RPMI8226 (cell line): ENCODE results near the gene NUF2.
"Not testable (repeated sequence)": the region's sequence is repeated elsewhere in the genome, so short reads cannot be mapped to it uniquely, and the experiment has no call there.

Source experiments
- DNase-seq: peaks from one replicate; pipeline ENCODE4 v3.0.0-alpha.2; 2015

NUF2 gene

DNA sequence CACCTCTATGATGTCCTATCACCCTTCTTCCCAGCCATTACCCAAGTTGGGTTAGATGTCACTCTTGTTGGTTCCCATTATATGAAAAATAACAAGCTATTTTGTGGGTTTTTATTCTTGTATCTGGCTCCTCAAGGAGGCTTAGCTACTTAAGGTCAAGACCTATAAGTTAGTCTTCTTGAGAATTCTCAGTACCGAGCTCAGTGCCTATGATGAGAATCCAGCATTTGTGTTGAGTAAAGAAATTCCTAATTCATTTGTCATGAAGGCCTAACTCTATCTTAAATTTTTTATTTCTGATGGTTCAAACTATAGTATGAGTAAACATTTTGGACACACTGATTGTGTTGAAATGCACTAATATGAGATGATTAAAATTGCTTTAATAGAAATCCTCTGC lies 15.9 kb downstream of the NUF2 start:
- no peak for DNase-seq

DNA sequence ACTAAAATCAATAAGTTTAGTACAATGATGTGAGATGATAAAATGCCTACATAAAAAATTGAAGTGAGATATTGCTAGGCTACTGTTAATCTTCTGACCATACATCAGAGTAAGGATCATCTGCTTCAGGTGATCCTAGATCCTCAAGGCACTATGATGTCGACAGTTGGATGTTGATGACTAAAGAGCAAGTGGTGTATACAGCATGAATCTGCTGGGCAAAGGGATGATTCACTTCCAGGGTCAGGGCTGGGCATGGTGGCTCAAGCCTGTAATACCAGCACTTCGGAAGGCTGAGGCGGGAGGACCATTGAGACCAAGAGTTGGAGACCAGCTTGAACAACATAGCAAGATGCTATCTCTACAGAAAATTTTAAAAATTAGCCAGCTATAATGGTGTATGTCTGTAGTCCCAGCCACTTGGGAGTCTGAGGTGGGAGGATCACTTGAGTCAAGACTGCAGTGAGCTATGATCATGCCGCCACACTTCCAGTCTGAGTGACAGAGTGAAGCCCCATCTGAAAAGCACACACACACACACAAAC lies 24.6 kb downstream of the NUF2 start:
- no peak for DNase-seq

DNA sequence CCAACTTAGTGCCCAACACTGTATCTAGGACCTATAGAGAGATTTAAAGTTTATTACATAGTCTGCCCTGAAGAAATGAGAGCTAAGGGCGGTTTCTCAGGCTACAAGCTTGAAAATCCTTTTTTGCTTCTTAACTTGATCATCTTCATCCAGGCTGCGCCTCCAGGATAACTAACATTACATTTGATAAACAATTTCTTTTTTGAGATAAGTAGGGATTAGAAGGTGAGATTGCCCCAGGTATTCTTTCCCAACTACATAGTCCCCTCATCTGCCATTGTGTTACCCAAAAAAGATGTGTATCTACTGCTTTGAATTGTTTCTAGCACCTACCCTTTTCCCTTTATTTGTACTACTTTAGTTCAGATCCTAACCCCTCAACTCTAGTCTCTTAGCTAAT lies 25.4 kb downstream of the NUF2 start:
- DNase-seq: no peak

DNA sequence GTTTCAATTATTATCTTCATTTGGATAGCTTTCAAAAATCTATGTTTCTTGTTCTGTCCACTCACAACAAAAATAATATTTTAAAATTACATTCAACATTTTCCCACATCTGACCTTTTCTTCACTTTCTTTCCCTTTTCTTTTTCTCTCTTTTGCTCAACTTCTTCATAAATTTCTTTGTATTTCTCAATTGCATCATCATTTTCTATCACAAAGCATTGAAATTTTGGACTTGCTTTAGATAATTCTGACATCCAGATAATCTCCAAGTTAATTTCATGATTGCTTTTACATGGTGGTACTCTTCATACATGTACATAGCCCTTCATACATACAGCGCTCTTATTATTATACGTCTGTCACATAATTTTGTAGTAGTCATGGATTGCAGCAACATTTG lies 30.2 kb downstream of the NUF2 start:
- DNase-seq: no peak

DNA sequence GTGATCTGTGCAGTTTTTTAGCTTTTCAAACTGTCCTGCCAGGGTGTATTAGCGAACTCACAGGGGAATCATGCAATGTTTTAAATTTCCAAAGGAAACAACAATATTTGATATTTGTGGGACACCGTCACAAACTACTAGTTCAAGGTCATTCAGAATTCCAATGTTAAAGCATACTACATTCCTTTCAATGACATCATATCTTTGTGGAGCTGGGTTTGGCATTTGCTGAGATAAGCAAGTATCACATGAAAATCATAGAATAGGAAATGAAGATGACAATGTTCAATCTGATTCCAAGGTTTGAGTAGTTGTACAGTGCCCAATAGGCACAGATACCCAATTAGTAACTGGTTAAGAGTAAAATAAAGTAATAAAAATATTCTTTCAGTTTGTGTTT lies 35.6 kb downstream of the NUF2 start:
- DNase-seq: no peak

DNA sequence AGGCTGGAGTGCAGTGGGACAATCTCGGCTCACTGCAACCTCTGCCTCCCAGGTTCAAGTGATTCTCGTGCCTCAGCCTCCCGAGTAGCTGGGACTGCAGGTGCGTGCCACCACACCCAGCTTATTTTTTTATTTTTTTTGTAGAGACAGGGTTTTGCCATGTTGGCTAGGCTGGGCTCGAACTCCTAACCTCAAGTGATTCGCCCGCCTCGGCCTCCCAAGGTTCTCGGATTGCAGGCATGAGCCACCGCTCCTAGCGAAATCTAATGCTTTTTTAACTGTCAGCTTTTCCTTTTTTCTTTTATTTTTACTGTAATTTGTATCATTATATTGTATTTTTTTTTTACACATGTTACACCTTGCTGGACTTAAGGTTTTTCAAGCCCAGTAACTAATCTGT lies 36.4 kb downstream of the NUF2 start:
- DNase-seq: not testable (repeated sequence)

DNA sequence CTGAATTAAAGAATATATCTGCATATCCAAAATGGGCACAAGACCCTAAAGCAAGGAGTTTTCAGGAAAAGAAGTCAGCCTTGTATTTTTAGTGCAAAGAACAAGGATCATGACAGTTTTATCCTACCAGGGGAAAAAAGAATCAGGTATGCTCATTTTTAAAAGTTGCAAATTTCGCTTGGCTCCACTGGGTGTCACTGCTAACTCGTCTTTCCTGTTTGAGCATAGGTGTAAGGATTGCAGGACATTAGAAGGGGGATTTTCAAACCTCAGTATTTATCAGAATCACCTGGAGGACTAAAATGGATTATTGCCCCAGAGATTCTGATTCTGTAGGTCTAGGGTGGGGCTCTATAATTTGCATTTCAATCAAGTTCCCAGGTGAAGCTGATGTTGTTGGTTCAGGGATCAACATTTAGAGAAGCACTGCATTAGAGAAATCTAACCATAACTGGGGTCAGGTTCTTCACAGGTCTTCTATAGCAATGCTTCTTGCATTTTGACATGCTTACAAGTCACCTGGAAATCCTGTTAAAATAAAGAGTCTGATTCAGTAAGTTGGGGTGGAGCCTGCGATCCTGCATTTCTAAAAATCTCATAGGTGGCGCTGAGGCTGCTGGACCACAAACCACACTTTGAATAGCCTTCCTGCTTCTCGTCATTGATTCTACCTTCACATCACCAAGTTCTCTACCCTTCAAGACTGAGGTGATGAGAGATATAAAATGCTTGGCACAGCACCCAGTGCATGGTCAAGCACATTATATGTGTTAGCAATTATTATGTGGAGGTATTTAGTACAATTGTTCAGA lies 39.6 kb downstream of the NUF2 start:
- DNase-seq: peak; percentile 35

DNA sequence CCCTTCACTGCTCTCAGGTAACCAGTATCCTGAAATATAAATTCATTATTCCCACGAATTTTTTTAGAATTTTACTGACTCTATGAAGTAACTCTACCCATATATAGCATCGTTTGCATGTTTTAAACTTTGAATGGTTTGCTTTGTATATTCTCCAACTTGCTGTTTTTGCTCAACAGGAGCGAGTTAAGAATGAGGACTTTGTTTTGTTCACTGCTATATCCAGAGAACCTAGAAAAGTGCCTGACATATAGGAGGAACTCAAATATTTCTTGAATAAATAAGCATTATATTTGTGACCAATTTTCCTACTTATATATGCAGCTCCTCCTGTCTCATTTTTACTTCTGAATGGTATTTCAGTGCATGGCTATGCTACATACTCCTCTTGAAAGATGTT lies 43.4 kb downstream of the NUF2 start:
- no peak for DNase-seq

DNA sequence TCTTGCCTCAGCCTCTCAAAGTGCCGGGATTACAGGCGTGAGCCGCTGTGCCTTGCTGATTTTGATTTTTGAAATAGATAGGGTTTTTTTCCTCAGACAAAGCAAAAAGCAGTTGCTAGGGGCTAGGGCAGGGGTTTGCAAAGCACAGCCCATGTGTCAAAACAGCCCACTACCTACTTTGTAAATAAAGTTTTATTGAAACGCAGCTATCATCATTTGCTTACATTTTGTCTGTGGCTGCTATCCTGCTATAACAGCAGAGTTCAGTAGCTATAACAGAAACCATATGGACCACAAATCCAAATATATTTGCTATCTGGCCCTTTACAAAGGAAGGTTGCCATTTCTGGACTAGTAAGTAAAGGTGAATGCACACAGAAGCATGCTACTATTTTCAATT lies 44.8 kb downstream of the NUF2 start:
- DNase-seq: no peak

DNA sequence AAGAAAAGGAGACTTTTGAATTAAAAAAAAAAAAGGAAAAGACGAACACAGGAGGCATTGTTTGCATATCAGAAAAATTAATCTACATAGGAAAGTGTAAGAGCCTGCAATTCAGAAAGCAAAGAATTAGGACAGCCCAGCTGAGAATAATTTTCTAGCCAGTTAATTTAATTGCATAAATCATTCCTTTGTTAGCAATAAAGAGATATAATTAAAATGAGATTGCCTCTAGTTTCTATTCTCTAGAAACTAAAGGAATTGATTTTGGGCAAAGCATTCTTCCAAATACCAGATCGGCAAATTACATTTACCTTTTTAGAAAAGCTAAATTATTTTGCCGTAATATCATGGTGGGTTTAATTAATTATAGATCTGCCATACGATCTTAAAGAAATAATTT lies 46.0 kb downstream of the NUF2 start:
- no peak for DNase-seq

DNA sequence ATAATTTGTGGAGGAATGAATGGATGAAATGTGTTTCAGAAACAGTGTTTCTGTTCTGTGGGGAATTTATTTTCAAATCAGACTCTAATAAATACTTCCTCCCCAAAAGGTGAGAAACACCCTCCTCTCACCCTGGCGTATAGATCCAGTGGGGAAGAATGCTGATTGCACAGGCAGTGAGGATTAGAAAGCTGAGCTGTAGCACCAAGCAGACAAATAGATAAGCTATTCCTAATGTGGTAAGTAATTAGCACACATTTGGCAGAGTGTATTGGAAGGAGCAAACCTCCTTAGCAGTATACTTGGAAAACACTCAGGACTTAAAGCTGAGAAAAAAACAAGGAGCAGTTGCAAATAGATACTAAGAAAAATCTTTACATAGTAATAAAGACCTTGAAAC lies 50.8 kb downstream of the NUF2 start:
- DNase-seq: no peak

DNA sequence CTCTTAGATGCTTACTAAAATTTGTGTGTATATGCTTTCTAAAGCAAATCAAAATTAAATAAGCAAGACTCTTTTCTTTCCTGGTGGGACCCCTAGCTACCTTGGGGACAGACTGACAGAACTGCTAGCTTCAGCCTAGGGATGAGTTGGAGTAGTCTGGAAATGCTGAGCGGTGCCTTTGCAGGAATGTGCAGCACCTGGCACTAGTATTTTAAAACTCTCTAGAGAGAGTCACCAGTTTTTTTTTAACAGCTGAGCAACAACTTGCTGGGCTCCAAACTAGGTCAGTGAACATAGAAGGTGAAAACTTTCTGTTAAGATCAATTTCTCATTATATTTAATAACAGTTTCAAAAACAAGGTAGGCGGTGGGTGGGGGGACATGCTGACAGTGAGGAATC lies 56.8 kb downstream of the NUF2 start:
- DNase-seq: no peak

DNA sequence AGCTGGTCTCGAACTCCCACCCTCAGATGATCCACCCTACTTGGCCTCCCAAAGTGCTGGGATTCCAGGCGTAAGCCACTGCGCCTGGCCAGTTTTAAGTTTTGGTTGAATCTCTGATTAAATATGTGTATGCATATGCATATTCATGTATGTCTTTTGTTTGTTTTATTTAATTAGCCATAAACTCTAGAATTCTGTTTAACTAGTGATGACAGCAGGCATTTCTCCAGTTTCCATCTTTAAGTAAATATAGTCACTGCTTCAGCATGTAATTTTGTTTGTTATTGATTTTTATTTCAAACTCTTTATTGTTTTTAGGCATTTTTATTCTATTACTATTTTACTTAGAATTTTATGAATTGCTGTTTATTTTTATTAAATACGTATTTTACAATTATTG lies 58.0 kb downstream of the NUF2 start:
- DNase-seq: no peak

DNA sequence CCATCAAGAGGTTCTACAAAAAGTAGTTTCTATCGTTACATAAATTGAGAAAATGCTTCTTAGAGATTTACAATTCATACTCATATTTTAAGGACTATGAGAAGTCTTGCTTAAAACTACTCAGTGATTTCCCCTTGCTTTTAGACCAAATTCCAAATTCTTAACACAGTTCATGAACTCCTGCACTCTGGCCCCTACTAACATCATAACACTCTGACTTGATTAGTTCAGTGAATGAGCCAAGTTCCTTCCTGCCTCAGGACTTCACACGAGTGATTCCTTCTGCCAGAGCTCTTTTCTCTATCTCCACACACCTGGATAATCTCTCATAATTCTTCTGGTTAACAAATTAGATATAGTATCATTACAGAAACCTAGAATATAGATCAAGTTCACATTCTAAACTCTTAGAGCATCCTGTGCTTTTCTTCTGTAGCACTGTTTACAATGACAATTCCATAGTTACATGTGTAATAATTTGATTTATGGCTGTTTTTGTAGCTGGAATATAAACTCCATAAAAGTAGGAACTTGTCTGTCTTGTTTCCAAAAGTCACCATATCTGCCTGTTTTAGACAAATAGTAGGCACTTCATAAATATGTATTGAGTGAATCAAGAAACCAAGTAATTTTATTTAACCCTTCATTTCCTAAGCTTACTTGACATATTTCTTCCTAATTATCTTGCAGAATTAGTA lies 59.9 kb downstream of the NUF2 start:
- DNase-seq: no peak

DNA sequence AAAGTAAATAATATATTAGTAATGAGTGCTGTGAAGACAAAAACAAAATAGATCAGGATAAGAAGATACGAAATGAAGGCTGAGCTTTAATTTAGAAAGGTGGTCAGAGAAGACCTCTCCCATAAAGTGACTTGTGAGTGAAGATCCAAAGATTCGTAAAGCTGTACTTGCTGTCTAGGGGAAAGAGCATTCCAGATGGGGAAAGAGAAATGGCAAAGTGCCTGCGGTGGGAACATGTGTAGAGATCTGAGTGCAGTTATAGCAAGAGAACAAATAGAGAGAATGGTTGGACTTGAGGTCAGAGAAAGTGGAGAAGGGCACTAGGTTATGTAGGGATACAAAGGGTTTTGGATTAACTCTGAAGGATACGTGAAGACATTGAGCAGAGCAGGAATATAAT lies 60.6 kb downstream of the NUF2 start:
- DNase-seq: no peak

DNA sequence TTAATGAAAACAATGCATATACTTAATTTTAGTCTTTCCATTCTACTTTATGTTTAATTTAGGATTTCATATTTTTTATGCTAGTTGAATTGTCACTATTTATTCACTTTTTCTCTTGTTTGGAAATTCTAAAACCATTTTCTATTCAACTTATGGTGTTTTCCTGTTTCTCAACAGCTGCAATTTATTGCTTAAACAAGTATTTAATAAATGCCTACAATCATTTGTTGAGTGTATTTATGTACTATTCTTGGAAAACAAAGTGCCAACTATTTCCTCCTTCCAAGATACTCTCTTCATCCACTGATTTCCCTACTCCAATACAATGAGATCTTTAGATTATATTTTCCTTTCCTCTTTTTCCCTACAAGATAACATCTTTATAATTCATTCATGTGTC lies 65.4 kb downstream of the NUF2 start:
- DNase-seq: no peak

DNA sequence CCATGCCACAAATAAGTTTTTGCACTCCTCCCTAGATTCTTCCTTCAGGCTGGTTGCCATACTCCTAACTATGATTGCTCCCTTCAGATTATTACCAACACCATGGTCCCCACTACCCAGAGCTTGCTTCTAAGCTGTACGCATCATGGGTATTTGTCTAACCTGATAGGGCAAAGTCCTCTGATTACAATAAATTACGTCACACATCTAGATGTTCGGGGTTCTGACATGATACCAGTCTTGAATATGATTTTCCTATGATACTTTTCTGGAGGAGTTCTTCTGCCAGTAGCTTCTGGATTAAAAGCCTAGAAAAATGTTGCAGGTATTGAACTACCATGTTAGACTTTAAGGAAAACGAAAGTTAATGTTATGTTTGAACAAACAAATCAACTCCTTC lies 67.2 kb downstream of the NUF2 start:
- no peak for DNase-seq

DNA sequence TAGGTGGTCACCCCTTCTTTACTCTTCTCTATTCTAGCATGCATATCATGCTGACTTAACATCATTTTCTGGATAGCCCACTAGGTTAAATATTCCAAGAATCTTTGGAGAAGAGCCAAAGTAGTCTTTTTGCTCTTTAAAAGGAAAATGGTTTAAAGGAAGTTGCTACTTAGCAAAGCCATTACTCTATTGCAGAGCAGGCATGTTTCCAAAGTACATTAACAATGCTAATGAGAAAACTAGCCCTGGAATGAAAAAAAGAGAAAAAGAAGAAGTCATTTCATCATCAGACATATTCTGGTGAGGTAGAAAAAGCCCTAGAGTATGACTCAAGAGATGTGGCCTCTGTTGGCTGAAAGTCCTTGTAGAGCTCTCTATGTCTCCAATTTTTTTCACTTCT lies 74.0 kb downstream of the NUF2 start:
- no peak for DNase-seq

DNA sequence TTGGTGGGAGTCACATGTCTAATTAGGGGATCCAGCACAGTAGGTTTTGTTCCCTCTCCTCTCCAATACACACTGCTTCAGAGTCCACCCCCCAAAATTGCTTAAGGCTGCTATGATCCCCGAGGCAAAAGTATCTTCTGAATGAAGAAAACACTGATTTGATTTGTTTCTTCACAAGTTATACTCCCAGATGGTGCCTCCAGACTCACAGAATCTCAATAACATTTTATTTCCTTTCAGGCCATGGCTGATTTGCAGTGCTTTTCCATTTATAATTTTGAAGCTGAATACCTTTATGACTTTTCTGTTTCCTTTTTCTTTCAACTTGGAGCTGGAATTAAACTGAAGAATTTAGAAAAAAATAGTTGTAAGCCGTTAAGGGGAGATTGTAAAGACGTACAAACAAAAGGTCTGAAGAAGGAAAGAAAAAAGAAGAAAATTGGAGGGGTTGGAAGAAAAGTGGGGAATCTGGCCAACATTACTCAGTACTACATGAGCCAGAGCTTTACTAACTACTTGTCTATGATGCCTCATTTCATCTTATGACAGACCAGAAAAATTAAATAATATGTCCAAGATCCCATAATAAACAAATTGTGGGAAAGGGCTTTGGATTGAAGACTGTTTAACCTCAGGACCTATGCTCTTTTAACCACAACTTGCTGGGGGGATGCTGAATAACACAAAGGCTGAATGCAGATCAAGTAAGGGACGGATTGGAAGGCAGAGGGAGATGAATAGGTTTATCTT lies 75.9 kb downstream of the NUF2 start:
- DNase-seq: no peak

DNA sequence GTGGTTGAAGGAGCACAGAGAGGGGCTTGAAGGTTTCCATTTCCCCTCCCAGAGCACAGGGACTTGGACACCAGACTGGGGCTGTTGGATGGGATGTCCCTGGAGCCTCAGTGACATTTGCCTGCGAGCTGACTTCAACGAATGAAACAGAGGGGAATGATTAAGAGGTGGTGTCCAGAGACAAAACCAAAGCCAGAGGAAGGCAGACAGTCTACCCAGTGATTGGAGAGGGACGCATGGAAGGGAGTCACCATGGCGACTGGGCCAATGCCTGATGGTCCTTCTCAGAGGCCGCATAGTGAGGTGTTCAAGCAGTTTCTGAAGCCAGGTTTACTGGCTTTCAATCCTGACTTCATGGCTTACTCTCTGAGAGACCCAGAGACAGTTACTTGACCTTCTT lies 77.2 kb downstream of the NUF2 start:
- no peak for DNase-seq

DNA sequence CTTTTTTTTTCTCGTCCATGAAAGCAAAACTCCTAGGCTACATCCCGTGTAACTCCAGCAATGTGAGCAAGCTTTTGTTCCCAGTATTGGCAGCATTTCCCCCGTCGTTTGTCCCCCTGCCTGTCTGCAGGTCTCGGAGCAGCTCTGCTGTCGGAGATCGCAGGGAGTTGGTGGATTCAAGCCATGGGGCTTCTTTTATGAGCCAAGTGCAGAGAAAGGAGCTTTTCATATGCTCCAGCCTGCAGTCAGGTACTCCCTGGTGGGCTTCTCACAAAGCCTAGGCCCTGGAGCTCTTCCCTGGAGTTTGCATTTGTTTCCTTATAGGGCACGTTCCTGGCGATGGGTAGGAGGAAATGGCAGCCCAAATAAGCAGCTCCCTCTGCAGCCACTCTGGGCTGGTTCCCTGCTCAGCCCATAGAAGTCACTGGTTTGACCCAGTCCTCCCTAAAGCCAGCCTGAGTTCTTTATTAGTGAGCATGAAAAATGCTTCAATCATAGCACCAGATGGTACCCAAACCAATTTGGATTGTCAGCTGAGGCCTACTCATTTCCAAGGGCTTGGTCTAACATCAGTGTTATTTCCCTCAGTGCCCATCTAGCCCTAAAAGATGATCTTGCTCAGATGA lies 78.3 kb downstream of the NUF2 start:
- DNase-seq: no peak

DNA sequence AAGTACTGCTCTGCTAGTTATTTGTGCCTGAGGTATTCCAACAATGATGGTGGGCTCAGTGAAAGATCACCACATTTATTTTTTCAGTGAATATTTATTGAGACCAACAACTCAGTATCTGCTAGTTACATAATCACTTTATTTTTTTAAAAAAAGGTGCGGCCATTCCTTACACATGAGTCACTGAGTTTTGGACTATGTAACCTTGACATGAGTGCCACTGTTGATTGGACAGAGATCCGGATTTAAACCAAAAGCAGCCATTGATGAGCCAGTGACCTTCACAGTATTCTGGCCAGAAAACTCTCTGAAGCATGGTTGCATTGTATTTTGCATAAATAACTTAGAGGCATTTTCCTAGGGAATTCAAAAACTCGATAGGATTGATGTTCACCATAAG lies 79.5 kb downstream of the NUF2 start:
- DNase-seq: no peak
